K562 (cell line): ENCODE results near the gene C19orf85. TPM values are rescaled to one million over a fixed set of nuclear protein-coding genes. Genes with fewer than 3 reads are reported as not detected.

Experiments used
- ATAC-seq: fragments of 200-7000 bp; cut with Tn5 transposase; 3 replicates; pipeline ENCODE4 v1.9.1; 2020; ENCODE audit warnings: moderate library complexity
- BruUV-seq: library from RNA; stranded (reverse); fragments of 400-500 nt; replicated peaks from 2 replicates; lab custom pipeline; 2021; lab: Mats Ljungman, UMichigan
- CTCF ChIA-PET: fragments of 300-600 bp; formaldehyde crosslinking; extraction: SDS; loops from one replicate; lab custom pipeline; 2021; ENCODE audit warnings: low intra/inter-chr PET ratio; lab: Yijun Ruan, JAX
- POLR2A ChIA-PET: fragments of 300-600, 350-650 bp; sonication (Branson Sonifier 250); formaldehyde crosslinking; extraction: SDS; loops from one replicate; lab custom pipeline; 2021; ENCODE audit warnings: antibody characterized with exemption, inconsistent platforms; lab: Yijun Ruan, JAX
- DNase-seq, 4 experiments: peaks; one replicate each; pipeline versions ENCODE4 v3.0.0 to v3.0.0-alpha.2; 2011 to 2018; ENCODE audit warnings: low spot score in 3 of 4, mixed read lengths in 3 of 4; ENCODE audit errors: extremely low read depth in 1 of 4
- FAIRE-seq: peaks from 2 replicates; lab custom pipeline; 2011; peaks lifted over from hg19 to GRCh38; lab: Jason Lieb, UNC
- H2AFZ ChIP-seq: 2 replicates; pipeline ENCODE4 v1.6.0; 2011; ENCODE audit warnings: low read depth, low read length, control low read depth, inconsistent platforms
- H3K27ac ChIP-seq: fragments of 200-600 bp; 3 replicates; pipeline ENCODE4 v1.8.0; 2011; ENCODE audit warnings: low read depth, mild to moderate bottlenecking, control low read depth, inconsistent platforms, low read length, moderate library complexity, mixed read lengths; ENCODE audit errors: extremely low read depth
- H3K27me3 ChIP-seq, 2 experiments: fragments of 300-600 bp in 1 of 2; 2 replicates in 1 of 2; 3 replicates in 1 of 2; pipeline versions ENCODE4 v1.6.0 to v1.8.0; 2011; ENCODE audit warnings: inconsistent platforms in 2 of 2, low read length in 2 of 2, mild to moderate bottlenecking in 1 of 2, mixed read lengths in 1 of 2, moderate library complexity in 1 of 2; ENCODE audit not compliant: control insufficient read depth in 2 of 2, insufficient read depth in 2 of 2
- H3K36me3 ChIP-seq: fragments of 300-600 bp; 3 replicates; pipeline ENCODE4 v1.8.0; 2011; ENCODE audit warnings: mild to moderate bottlenecking, low read length, inconsistent platforms; ENCODE audit not compliant: control insufficient read depth, insufficient read depth
- H3K4me1 ChIP-seq, 2 experiments: fragments of 200-600 bp in 1 of 2; replicated peaks in 1 of 2; 2 replicates in 1 of 2; 3 replicates in 1 of 2; pipeline versions ENCODE4 v1.5.1 to v1.8.0; 2011; ENCODE audit warnings: inconsistent platforms in 2 of 2, low read length in 2 of 2, mild to moderate bottlenecking in 1 of 2, mixed read lengths in 1 of 2, moderate library complexity in 1 of 2; ENCODE audit not compliant: control insufficient read depth in 2 of 2, insufficient read depth in 2 of 2
- H3K4me2 ChIP-seq: 2 replicates; pipeline ENCODE4 v1.6.1; 2011; ENCODE audit warnings: low read length, control low read depth, inconsistent platforms, mixed read lengths; ENCODE audit not compliant: insufficient read depth
- H3K4me3 ChIP-seq: fragments of 200-600 bp; sonication (generic), shearing (Covaris generic); 2 replicates; pipeline ENCODE4 v1.5.1; 2016; ENCODE audit warnings: control low read depth, inconsistent platforms
- H3K79me2 ChIP-seq: fragments of 200-600 bp; 3 replicates; pipeline ENCODE4 v1.8.0; 2011; ENCODE audit warnings: low read length, inconsistent platforms; ENCODE audit not compliant: control insufficient read depth, insufficient read depth
- H3K9ac ChIP-seq, 2 experiments: 2 replicates each; pipeline versions ENCODE4 v1.6.0 to v1.6.1; 2011; ENCODE audit warnings: low read depth in 2 of 2, low read length in 2 of 2, control low read depth in 1 of 2, inconsistent platforms in 1 of 2, mild to moderate bottlenecking in 1 of 2, mixed read lengths in 1 of 2; ENCODE audit not compliant: insufficient read depth in 1 of 2
- H3K9me1 ChIP-seq: one replicate; pipeline ENCODE4 v1.6.0; 2011; ENCODE audit warnings: inconsistent platforms, mild to moderate bottlenecking, low read length, moderate library complexity; ENCODE audit not compliant: control insufficient read depth, insufficient read depth
- H3K9me3 ChIP-seq: replicated peaks from 2 replicates; pipeline ENCODE4 v1.5.1; 2011; ENCODE audit warnings: low read depth, low read length, inconsistent platforms; ENCODE audit not compliant: control insufficient read depth, insufficient read depth
- H4K20me1 ChIP-seq: replicated peaks from 2 replicates; pipeline ENCODE4 v1.6.1; 2011; ENCODE audit warnings: low read length, inconsistent platforms, mixed read lengths; ENCODE audit not compliant: control insufficient read depth, insufficient read depth
- COPS2 ChIP-seq: fragments of 450-650 bp; conservative IDR thresholded peaks from 2 replicates; pipeline ENCODE4 v1.6.1; 2016; ENCODE audit warnings: mild to moderate bottlenecking, moderate library complexity
- CREBBP ChIP-seq: IDR thresholded peaks from one replicate; pipeline ENCODE4 v1.6.1; 2012; ENCODE audit warnings: low read depth, mild to moderate bottlenecking, control low read depth, inconsistent platforms, low read length
- E2F1 ChIP-seq: sonication (generic); formaldehyde crosslinking; IDR thresholded peaks from 2 replicates; pipeline ENCODE4 v1.8.1; 2023; ENCODE audit warnings: mild to moderate bottlenecking, missing genetic modification reagents, moderate library complexity
- EP400 ChIP-seq: fragments of 450-650 bp; IDR thresholded peaks from 2 replicates; pipeline ENCODE4 v1.6.1; 2017; ENCODE audit warnings: antibody characterized with exemption, mild to moderate bottlenecking, moderate library complexity
- HDAC3 ChIP-seq: fragments of 450-650 bp; IDR thresholded peaks from 2 replicates; pipeline ENCODE4 v1.6.1; 2018; ENCODE audit warnings: borderline replicate concordance, mild to moderate bottlenecking, moderate library complexity; ENCODE audit not compliant: partially characterized antibody
- HDGF ChIP-seq: fragments of 450-650 bp; IDR thresholded peaks from 2 replicates; pipeline ENCODE4 v1.6.1; 2016
- HSF4 ChIP-seq: fragments of 250-450 bp; sonication (Bioruptor Pico); IDR thresholded peaks from 2 replicates; pipeline ENCODE4 v2.1.2; 2022; ENCODE audit warnings: mild to moderate bottlenecking, moderate library complexity, borderline replicate concordance
- KLF16 ChIP-seq: IDR thresholded peaks from 2 replicates; pipeline ENCODE4 v1.6.1; 2016; ENCODE audit warnings: antibody characterized with exemption
- MTA1 ChIP-seq: fragments of 450-650 bp; IDR thresholded peaks from 2 replicates; pipeline ENCODE4 v1.6.1; 2017; ENCODE audit warnings: borderline replicate concordance
- NCOA2 ChIP-seq, 2 experiments: fragments of 450-650 bp; IDR thresholded peaks; 2 replicates each; pipeline ENCODE4 v1.6.1; 2018; ENCODE audit warnings: mild to moderate bottlenecking in 2 of 2, moderate library complexity in 1 of 2; ENCODE audit not compliant: partially characterized antibody in 2 of 2
- PPARD ChIP-seq: fragments of 250-450 bp; sonication (Bioruptor Pico); IDR thresholded peaks from 2 replicates; pipeline ENCODE4 v1.8.0; 2022; ENCODE audit warnings: inconsistent platforms, mild to moderate bottlenecking, moderate library complexity
- RB1 ChIP-seq: fragments of 450-650 bp; IDR thresholded peaks from 2 replicates; pipeline ENCODE4 v1.6.1; 2017; ENCODE audit warnings: low read depth, mild to moderate bottlenecking
- TCF7 ChIP-seq: sonication (generic); IDR thresholded peaks from 2 replicates; pipeline ENCODE4 v1.6.1; 2016; ENCODE audit warnings: antibody characterized with exemption, borderline replicate concordance
- ZBTB9 ChIP-seq: fragments of 450-650 bp; formaldehyde crosslinking; IDR thresholded peaks from 2 replicates; pipeline ENCODE4 v1.4.0; 2020; ENCODE audit warnings: mild to moderate bottlenecking, moderate library complexity
- ZNF175 ChIP-seq: fragments of 200-800 bp; sonication (Bioruptor generic); IDR thresholded peaks from 2 replicates; pipeline ENCODE4 v1.6.1; 2016; ENCODE audit warnings: low read depth, mild to moderate bottlenecking, missing genetic modification characterization, missing compliant biosample characterization
- WGBS: fragments of 100-300 bp; shearing (Covaris generic); methylation state at CpG from one replicate; pipeline ENCODE4 v1.1.6; 2016; ENCODE audit warnings: low coverage, mixed read lengths; ENCODE audit not compliant: insufficient coverage; ENCODE audit errors: missing lambda C conversion rate; 5-methylcytosine and 5-hydroxymethylcytosine counted together
- in situ Hi-C: fragments of 300-500 bp; cut with MboI; formaldehyde crosslinking; loops from 4 replicates; pipeline ENCODE4 v1.15.0; 2018; ENCODE audit warnings: inconsistent platforms, mixed read lengths
- intact Hi-C: fragments of 100-400 bp; cut with micrococcal nuclease; formaldehyde crosslinking; loops from 2 replicates; pipeline ENCODE4 v1.14.2; 2022
- polyA plus RNA-seq, 8 experiments: library from polyadenylated mRNA; depleted of rRNA in 4 of 8; stranded (reverse) in 5 of 8; unstranded in 3 of 8; fragments of >200 nt; fragmentation: Nextera tagmentation in 2 of 8; fragmentation: Illumina TruSeq in 1 of 8; extraction: Ambion mirVana in 2 of 8; extraction: Trizol in 1 of 8; gene quantifications; 2 replicates each; pipeline versions ENCODE4 v1.2.1 to v1.2.3, GENCODE V29; 2011 to 2014; ENCODE audit warnings: inconsistent platforms in 1 of 8, missing spikeins in 1 of 8
- total RNA-seq, 7 experiments: library from RNA; depleted of rRNA in 6 of 7; stranded (reverse); fragments of >200 nt in 6 of 7; fragmentation: Illumina TruSeq in 2 of 7; extraction: Trizol in 2 of 7; gene quantifications; 2 replicates each; pipeline versions ENCODE4 v1.2.1 to v1.2.3, GENCODE V29; 2011 to 2021; ENCODE audit warnings: low replicate concordance in 1 of 7
- TF ChIP-seq, protein P1 (sequence below): fragments of 250-450 bp; sonication (Bioruptor Pico); IDR thresholded peaks from 2 replicates; pipeline ENCODE4 v1.4.0; 2020
- TF ChIP-seq, protein P2 (sequence below): fragments of 250-450 bp; sonication (Bioruptor Pico); IDR thresholded peaks from 2 replicates; pipeline ENCODE4 v1.8.0; 2021; ENCODE audit warnings: mild to moderate bottlenecking, moderate library complexity

C19orf85 gene
- total and polyA plus RNA-seq, 9 of the 15 experiments (the other 6 are each of a cell fraction or from before 2014, with no cell fraction given): not detected

- TF ChIP-seq, protein P1, sequence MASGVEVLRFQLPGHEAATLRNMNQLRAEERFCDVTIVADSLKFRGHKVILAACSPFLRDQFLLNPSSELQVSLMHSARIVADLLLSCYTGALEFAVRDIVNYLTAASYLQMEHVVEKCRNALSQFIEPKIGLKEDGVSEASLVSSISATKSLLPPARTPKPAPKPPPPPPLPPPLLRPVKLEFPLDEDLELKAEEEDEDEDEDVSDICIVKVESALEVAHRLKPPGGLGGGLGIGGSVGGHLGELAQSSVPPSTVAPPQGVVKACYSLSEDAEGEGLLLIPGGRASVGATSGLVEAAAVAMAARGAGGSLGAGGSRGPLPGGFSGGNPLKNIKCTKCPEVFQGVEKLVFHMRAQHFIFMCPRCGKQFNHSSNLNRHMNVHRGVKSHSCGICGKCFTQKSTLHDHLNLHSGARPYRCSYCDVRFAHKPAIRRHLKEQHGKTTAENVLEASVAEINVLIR: no peak
- TF ChIP-seq ZNF175 (CRISPR knock-in tag) (no peak), KLF16 (no peak)
Observed at GRCh38 chr19:55419624-55420236, 44.8 kb downstream of the C19orf85 start (continued).

GRCh38 chr19:55419103-55419502 is 45.4 kb downstream of the C19orf85 start:
- H3K27ac ChIP-seq: no peak overlapping the region
- in situ Hi-C loops (no loop called here), intact Hi-C loops (loop anchor here (10.0 kb wide), 1 partner anchor 334 kb away; no protein-coding TSS in a partner anchor)
- peaks cover 3 to 4% of the 10 kb centered on the region in 2 experiments; a peak in 3 of 5 replicates for H3K27me3 ChIP-seq
- BruUV-seq: no TSS peak
- no peak overlapping the region for H3K9ac ChIP-seq
- no peak overlapping the region for H2AFZ ChIP-seq
- peaks cover 7% of the 10 kb centered on the region; the same call in 1 of the 2 replicates for H3K9me3 ChIP-seq
- H3K9me1 ChIP-seq: no peaks in the 10 kb centered on the region
- H3K36me3 ChIP-seq: no peaks in the 10 kb centered on the region
- H3K4me1 ChIP-seq: peaks cover 4 to 10% of the 10 kb centered on the region in 2 experiments; a peak in 3 of 5 replicates
- DNase-seq (no peak), ATAC-seq (no peak), FAIRE-seq (no peak)
- H3K79me2 ChIP-seq: no peaks in the 10 kb centered on the region
- ChIA-PET POLR2A (interaction anchor here (1.3 to 2.5 kb wide), 3 partner anchors 10 to 19 kb away, joined by 3 to 14 read pairs (median 10); partner anchors contain the start of gene UBE2S), CTCF (interaction anchor here (2.2 kb wide), 1 partner anchor 277 kb away, joined by 4 read pairs; no protein-coding TSS in a partner anchor)
- 5% methylated on average over 5 of the region's 5 CpGs for WGBS
- H3K4me3 ChIP-seq: no peak overlapping the region
- H3K4me2 ChIP-seq: no peak overlapping the region
- H4K20me1 ChIP-seq: no peaks in the 10 kb centered on the region
- TF ChIP-seq HDAC3: no peak
- TF ChIP-seq, protein P2, sequence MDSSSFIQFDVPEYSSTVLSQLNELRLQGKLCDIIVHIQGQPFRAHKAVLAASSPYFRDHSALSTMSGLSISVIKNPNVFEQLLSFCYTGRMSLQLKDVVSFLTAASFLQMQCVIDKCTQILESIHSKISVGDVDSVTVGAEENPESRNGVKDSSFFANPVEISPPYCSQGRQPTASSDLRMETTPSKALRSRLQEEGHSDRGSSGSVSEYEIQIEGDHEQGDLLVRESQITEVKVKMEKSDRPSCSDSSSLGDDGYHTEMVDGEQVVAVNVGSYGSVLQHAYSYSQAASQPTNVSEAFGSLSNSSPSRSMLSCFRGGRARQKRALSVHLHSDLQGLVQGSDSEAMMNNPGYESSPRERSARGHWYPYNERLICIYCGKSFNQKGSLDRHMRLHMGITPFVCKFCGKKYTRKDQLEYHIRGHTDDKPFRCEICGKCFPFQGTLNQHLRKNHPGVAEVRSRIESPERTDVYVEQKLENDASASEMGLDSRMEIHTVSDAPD (CRISPR knock-in tag): no peak
- TF ChIP-seq HSF4: no peak
- TF ChIP-seq HDGF: no peak
- TF ChIP-seq MTA1: no peak
- TF ChIP-seq RB1: no peak
- no peak for TF ChIP-seq ZBTB9
- TF ChIP-seq PPARD (CRISPR knock-in tag): no peak
- no peak for TF ChIP-seq EP400
- TF ChIP-seq E2F1 (CRISPR knock-in tag): no peak
- TF ChIP-seq CREBBP: no peak
- TF ChIP-seq TCF7: no peak
- no peak for TF ChIP-seq NCOA2 (IDR thresholded peaks at IDR 0.05; ENCODE audit: partially characterized antibody in 2 of 2)
- no peak for TF ChIP-seq COPS2
